ENCODE data around the gene RGP1.
A peak's percentile ranks its signal among the peaks of the same experiment; 100 is the strongest.

Gene RGP1

DNA sequence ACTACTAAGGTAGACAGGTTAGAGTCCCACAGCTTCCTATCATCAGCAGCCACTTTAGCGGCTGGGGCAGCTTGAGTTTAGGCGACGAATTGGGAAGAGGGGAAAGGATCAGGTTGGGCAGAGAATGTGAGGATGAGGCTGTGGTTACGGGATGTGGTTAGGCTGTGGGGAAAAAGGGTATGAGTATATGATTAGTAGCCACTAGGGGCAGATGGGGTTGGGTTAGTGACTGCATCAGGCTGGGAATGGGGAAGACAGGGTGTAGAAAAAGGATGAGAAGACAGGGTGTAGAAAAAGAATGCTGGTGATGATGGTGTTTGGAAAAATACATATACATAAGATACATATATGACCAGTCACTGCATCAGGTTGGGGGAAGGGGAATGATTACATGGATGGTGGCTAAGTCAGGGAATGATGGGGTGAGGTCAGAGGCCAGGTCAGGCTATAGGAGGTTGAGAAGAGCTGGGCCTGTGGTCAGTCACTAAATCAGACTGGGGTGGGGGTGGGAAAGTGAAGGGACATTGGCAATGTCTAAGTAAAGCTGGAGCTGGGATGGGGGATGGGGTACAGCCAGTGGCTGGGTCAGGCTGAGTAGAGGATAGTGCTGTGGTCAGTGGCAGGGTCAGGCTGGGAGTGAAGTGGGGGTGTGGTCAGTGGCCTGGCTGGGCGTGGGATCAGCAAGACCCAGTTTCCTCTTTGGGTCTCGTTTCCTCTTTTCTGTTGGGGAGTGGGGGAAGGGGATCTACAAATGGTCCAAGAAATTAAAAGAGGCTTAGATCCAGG, 19.2 kb upstream of the RGP1 start:
- intact Hi-C loops (cut with micrococcal nuclease) = loop anchor here (5.0 kb wide), 1 partner anchor 628 kb away; the partner anchor contains the start of gene STOML2
- Mint-ChIP-seq H3K27me3 (no peaks in the 10 kb centered on the region), H3K4me3 (no peak overlapping the region), H3K4me1 (ENCODE audit: low read depth) (peaks cover 10% of the 10 kb centered on the region), H3K36me3 (ENCODE audit: low read depth) (peaks cover 13% of the 10 kb centered on the region), H3K9me3 (no peaks in the 10 kb centered on the region), H3K27ac (no peak overlapping the region)

GRCh38 chr9:35730486-35730854, 18.6 kb upstream of the RGP1 start:
- no peaks in the 10 kb centered on the region for H3K9me3 Mint-ChIP-seq
- H3K27me3 Mint-ChIP-seq = no peaks in the 10 kb centered on the region
- H3K36me3 Mint-ChIP-seq (ENCODE audit: low read depth) = peaks cover 19% of the 10 kb centered on the region
- H3K4me3 Mint-ChIP-seq = no peak overlapping the region
- peaks cover 16% of the 10 kb centered on the region for H3K4me1 Mint-ChIP-seq (ENCODE audit: low read depth)
- intact Hi-C loops (cut with micrococcal nuclease) = loop anchor here (5.0 kb wide), 1 partner anchor 628 kb away; the partner anchor contains the start of gene STOML2
- no peak overlapping the region for H3K27ac Mint-ChIP-seq

- H3K4me1 Mint-ChIP-seq (ENCODE audit: low read depth) = peaks cover 26% of the 10 kb centered on the region
- intact Hi-C loops (cut with micrococcal nuclease) = loop anchor here (1.0 to 5.0 kb wide), 3 partner anchors 85 to 629 kb away; partner anchors contain the start of gene STOML2
- H3K4me3 Mint-ChIP-seq = no peak overlapping the region
- H3K27ac Mint-ChIP-seq = no peak overlapping the region
- H3K36me3 Mint-ChIP-seq (ENCODE audit: low read depth) = peaks cover 30% of the 10 kb centered on the region
- H3K9me3 Mint-ChIP-seq = no peaks in the 10 kb centered on the region
- no peaks in the 10 kb centered on the region for H3K27me3 Mint-ChIP-seq
Observed at GRCh38 chr9:35731415-35732184, 17.5 kb upstream of the RGP1 start.

GRCh38 chr9:35732185-35732799, 16.8 kb upstream of the RGP1 start, which contains the start of the genes CREB3 and TLN1:
Gene CREB3 (plus strand): TSS chr9:35732666. CDS start chr9:35732773, 107 bp downstream.
Gene TLN1 (minus strand): TSS chr9:35732195. CDS start chr9:35725694, 6,501 bp downstream.
- Mint-ChIP-seq H3K9me3 (no peaks in the 10 kb centered on the region), H3K36me3 (ENCODE audit: low read depth) (peaks cover 37% of the 10 kb centered on the region), H3K27ac (no peak within 1 kb of the TSS), H3K4me1 (ENCODE audit: low read depth) (peaks cover 28% of the 10 kb centered on the region), H3K27me3 (no peaks in the 10 kb centered on the region), H3K4me3 (no peak within 1 kb of the TSS)
- intact Hi-C loops (cut with micrococcal nuclease) = loop anchor here (1.0 to 5.0 kb wide), 3 partner anchors 86 to 630 kb away; partner anchors contain the start of gene STOML2

- Mint-ChIP-seq H3K4me1 (ENCODE audit: low read depth) (peaks cover 32% of the 10 kb centered on the region), H3K27me3 (no peaks in the 10 kb centered on the region), H3K27ac (no peak overlapping the region), H3K9me3 (no peaks in the 10 kb centered on the region), H3K4me3 (no peak overlapping the region), H3K36me3 (ENCODE audit: low read depth) (peaks cover 44% of the 10 kb centered on the region)
- intact Hi-C loops (cut with micrococcal nuclease) = loop anchor here (1.0 to 5.0 kb wide), 5 partner anchors 10 to 631 kb away; partner anchors contain the start of gene STOML2
Observed at GRCh38 chr9:35732800-35733541, 16.1 kb upstream of the RGP1 start.

GRCh38 chr9:35734096-35734495, 15.0 kb upstream of the RGP1 start:
- Mint-ChIP-seq H3K27me3 (no peaks in the 10 kb centered on the region), H3K27ac (no peak overlapping the region), H3K36me3 (ENCODE audit: low read depth) (peaks cover 55% of the 10 kb centered on the region), H3K4me1 (ENCODE audit: low read depth) (peaks cover 32% of the 10 kb centered on the region), H3K4me3 (no peak overlapping the region), H3K9me3 (no peaks in the 10 kb centered on the region)
- intact Hi-C loops (cut with micrococcal nuclease) = loop anchor here (5.0 kb wide), 1 partner anchor 632 kb away; the partner anchor contains the start of gene STOML2

DNA sequence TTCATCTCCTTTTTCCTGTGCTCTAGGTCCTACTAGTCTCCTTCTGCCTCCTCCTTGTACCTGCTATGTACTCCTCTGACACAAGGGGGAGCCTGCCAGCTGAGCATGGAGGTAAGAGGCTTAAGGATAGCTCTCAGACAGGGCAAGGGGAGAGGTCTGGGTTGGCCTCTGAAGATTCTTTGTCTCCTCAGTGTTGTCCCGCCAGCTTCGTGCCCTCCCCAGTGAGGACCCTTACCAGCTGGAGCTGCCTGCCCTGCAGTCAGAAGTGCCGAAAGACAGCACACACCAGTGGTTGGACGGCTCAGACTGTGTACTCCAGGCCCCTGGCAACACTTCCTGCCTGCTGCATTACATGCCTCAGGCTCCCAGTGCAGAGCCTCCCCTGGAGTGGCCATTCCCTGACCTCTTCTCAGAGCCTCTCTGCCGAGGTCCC, 12.9 kb upstream of the RGP1 start:
- H3K27me3 Mint-ChIP-seq = no peaks in the 10 kb centered on the region
- no peaks in the 10 kb centered on the region for H3K9me3 Mint-ChIP-seq
- no peak overlapping the region for H3K27ac Mint-ChIP-seq
- peaks cover 74% of the 10 kb centered on the region for H3K36me3 Mint-ChIP-seq (ENCODE audit: low read depth)
- no peak overlapping the region for H3K4me3 Mint-ChIP-seq
- intact Hi-C loops (cut with micrococcal nuclease) = loop anchor here (2.0 kb wide), 1 partner anchor 79 kb away; the partner anchor contains the start of gene HINT2
- peaks cover 32% of the 10 kb centered on the region for H3K4me1 Mint-ChIP-seq (ENCODE audit: low read depth)

GRCh38 chr9:35737143-35737542, 11.9 kb upstream of the RGP1 start:
- intact Hi-C loops (cut with micrococcal nuclease) = loop anchor here (2.0 kb wide), 1 partner anchor 78 kb away; the partner anchor contains the start of gene HINT2
- Mint-ChIP-seq H3K36me3 (ENCODE audit: low read depth) (peaks cover 75% of the 10 kb centered on the region), H3K27ac (no peak overlapping the region), H3K9me3 (no peaks in the 10 kb centered on the region), H3K27me3 (no peaks in the 10 kb centered on the region), H3K4me3 (no peak overlapping the region), H3K4me1 (ENCODE audit: low read depth) (peaks cover 38% of the 10 kb centered on the region)

DNA sequence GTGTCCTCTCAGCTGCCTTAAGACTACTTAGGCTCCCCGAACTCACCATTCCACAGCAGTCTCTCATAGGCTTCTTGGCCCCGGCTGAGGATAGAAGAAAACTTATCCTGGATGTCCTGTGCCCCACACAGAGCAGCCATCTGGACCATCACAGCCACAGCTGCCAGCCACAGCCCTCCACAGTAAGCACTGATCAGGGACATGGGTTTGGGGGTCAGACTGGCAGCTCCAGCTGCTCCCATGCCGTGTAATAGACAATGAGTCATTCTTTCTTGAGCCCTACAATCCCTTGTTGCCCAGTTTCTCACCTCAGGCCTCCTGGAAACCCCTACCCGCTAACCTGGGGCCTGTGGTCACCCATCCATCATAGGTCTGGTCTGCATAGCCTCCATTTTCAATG, 10.9 kb upstream of the RGP1 start:
- intact Hi-C loops (cut with micrococcal nuclease) = no loop called here
- H3K27me3 Mint-ChIP-seq = no peaks in the 10 kb centered on the region
- H3K36me3 Mint-ChIP-seq (ENCODE audit: low read depth) = peaks cover 82% of the 10 kb centered on the region
- no peak overlapping the region for H3K4me3 Mint-ChIP-seq
- H3K9me3 Mint-ChIP-seq = no peaks in the 10 kb centered on the region
- peaks cover 38% of the 10 kb centered on the region for H3K4me1 Mint-ChIP-seq (ENCODE audit: low read depth)
- no peak overlapping the region for H3K27ac Mint-ChIP-seq

- Mint-ChIP-seq H3K27ac (no peak overlapping the region), H3K4me1 (ENCODE audit: low read depth) (peaks cover 44% of the 10 kb centered on the region), H3K9me3 (no peaks in the 10 kb centered on the region), H3K36me3 (ENCODE audit: low read depth) (peaks cover 89% of the 10 kb centered on the region), H3K4me3 (no peak overlapping the region), H3K27me3 (no peaks in the 10 kb centered on the region)
- intact Hi-C loops (cut with micrococcal nuclease) = no loop called here
Observed at GRCh38 chr9:35738924-35739323, 10.2 kb upstream of the RGP1 start.

DNA sequence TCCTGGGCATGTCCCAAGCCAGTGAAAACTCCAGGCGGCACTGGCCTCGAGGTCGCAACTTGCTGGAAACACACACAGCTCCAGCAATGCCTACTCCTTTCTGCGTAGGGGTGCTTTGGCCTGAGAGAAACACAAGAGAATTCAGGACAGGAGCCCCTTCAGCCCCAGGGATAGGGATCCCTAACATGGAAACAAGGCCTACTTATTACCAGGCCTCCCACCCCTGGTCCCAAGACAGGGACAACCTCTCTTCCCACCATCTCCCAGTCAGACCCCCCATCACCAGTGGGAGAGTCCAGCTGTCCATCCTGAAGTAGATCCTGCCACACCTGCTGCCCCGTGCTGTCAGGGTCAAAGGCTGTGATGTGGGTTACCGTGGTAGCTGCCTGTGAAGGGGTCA, 8.8 kb upstream of the RGP1 start:
- Mint-ChIP-seq H3K27ac (no peak overlapping the region), H3K36me3 (ENCODE audit: low read depth) (peaks cover 96% of the 10 kb centered on the region), H3K4me3 (no peak overlapping the region), H3K27me3 (no peaks in the 10 kb centered on the region), H3K9me3 (no peaks in the 10 kb centered on the region), H3K4me1 (ENCODE audit: low read depth) (peaks cover 50% of the 10 kb centered on the region)
- intact Hi-C loops (cut with micrococcal nuclease) = no loop called here

GRCh38 chr9:35741740-35742139, 7.3 kb upstream of the RGP1 start:
- Mint-ChIP-seq H3K4me1 (ENCODE audit: low read depth) (peaks cover 52% of the 10 kb centered on the region), H3K27me3 (no peaks in the 10 kb centered on the region), H3K9me3 (no peaks in the 10 kb centered on the region), H3K36me3 (ENCODE audit: low read depth) (peaks cover 96% of the 10 kb centered on the region), H3K27ac (peak overlapping the region; percentile 47), H3K4me3 (no peak overlapping the region)
- intact Hi-C loops (cut with micrococcal nuclease) = no loop called here

- no peaks in the 10 kb centered on the region for H3K27me3 Mint-ChIP-seq
- intact Hi-C loops (cut with micrococcal nuclease) = loop anchor here (1.0 kb wide), 1 partner anchor 10 kb away; no protein-coding TSS in a partner anchor
- H3K36me3 Mint-ChIP-seq (ENCODE audit: low read depth) = peaks cover 90% of the 10 kb centered on the region
- H3K9me3 Mint-ChIP-seq = no peaks in the 10 kb centered on the region
- H3K27ac Mint-ChIP-seq = peak overlapping the region; percentile 77
- peaks cover 59% of the 10 kb centered on the region for H3K4me1 Mint-ChIP-seq (ENCODE audit: low read depth)
- H3K4me3 Mint-ChIP-seq = peak overlapping the region; percentile 31
Observed at GRCh38 chr9:35743452-35743851, 5.6 kb upstream of the RGP1 start.

Measured in dendritic cell treated with granulocyte-macrophage colony-stimulating factor and Interleukin-4, amounts not matched to agents 40 ng/mL and 50 ng/mL, for 4 days (primary cell).